Left renal cortex interstitium (tissue), 4 donors: ENCODE results near the gene GIPC2. TPM values are rescaled to one million over a fixed set of nuclear protein-coding genes. Genes with fewer than 3 reads are reported as not detected.

Source experiments
- polyA plus RNA-seq, 4 donors: library from polyadenylated mRNA; unstranded; fragments of 120-200 nt; gene quantifications; one replicate each; pipeline ENCODE4 v1.2.1, GENCODE V29; 2013; ENCODE audit not compliant: insufficient read length in 4 of 4

Gene GIPC2
- polyA plus RNA-seq, 4 donors: 12.8 to 18.9 (median 17.8) TPM

Other genes starting within 250 kb of the GIPC2 start
- gene NEXN, start 157.3 kb upstream of the GIPC2 start, polyA plus RNA-seq: 10 to 100 TPM; 11.0 to 16.1 (median 13.7) TPM
- 100 to 1,000 TPM; 255 to 412 (median 336) TPM for gene FUBP1, start 66.9 kb upstream of the GIPC2 start, polyA plus RNA-seq
- 10 to 100 TPM; 29.9 to 39.2 (median 37.9) TPM for gene DNAJB4, start 41.0 kb upstream of the GIPC2 start, polyA plus RNA-seq